Duodenal mucosa (tissue), 2 donors: ENCODE data around the gene HOXC4.
A peak's percentile ranks its signal among the peaks of the same experiment; 100 is the strongest.

Experiments
- H3K27ac ChIP-seq: one replicate; pipeline ENCODE4 v1.7.0; 2013; ENCODE audit warnings: low read depth, low read length
- H3K27me3 ChIP-seq, 2 donors: one replicate each; pipeline ENCODE4 v1.7.0; 2013; ENCODE audit warnings: low read length in 2 of 2, control low read depth in 1 of 2; ENCODE audit not compliant: insufficient read depth in 2 of 2, control insufficient read depth in 1 of 2
- H3K36me3 ChIP-seq, 2 donors: one replicate each; pipeline ENCODE4 v1.7.0; 2013; ENCODE audit warnings: low read length in 2 of 2, control low read depth in 1 of 2; ENCODE audit not compliant: insufficient read depth in 2 of 2, control insufficient read depth in 1 of 2
- H3K4me1 ChIP-seq, 2 donors: one replicate each; pipeline ENCODE4 v1.7.0; 2013; ENCODE audit warnings: low read length in 2 of 2, control low read depth in 1 of 2; ENCODE audit not compliant: insufficient read depth in 2 of 2, control insufficient read depth in 1 of 2
- H3K4me3 ChIP-seq, 2 donors: one replicate each; pipeline ENCODE4 v1.7.0; 2013; ENCODE audit warnings: low read length in 2 of 2, low read depth in 1 of 2
- H3K9ac ChIP-seq, 2 donors: one replicate each; pipeline ENCODE4 v1.7.0; 2013; ENCODE audit warnings: low read length in 2 of 2, low read depth in 1 of 2
- H3K9me3 ChIP-seq, 2 donors: one replicate each; pipeline ENCODE4 v1.7.0; 2013; ENCODE audit warnings: low read length in 2 of 2, control low read depth in 1 of 2; ENCODE audit not compliant: control insufficient read depth in 1 of 2

HOXC4 gene

DNA sequence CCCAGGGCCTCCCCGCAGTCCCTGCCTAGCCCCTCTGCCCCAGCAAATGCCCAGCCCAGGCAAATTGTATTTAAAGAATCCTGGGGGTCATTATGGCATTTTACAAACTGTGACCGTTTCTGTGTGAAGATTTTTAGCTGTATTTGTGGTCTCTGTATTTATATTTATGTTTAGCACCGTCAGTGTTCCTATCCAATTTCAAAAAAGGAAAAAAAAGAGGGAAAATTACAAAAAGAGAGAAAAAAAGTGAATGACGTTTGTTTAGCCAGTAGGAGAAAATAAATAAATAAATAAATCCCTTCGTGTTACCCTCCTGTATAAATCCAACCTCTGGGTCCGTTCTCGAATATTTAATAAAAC is 23.2 kb upstream of the HOXC4 start:
- peaks cover 69 to 91% of the 10 kb centered on the region in 2 donors for H3K27me3 ChIP-seq
- H3K4me1 ChIP-seq: peaks cover 7 to 22% of the 10 kb centered on the region in 2 donors

GRCh38 chr12:54030889-54031471 is 22.7 kb upstream of the HOXC4 start:
- Histone ChIP-seq H3K4me3 (no peak overlapping the region), H3K9ac (no peak overlapping the region), H3K36me3 (no peaks in the 10 kb centered on the region), H3K9me3 (no peaks in the 10 kb centered on the region), H3K27ac (no peak overlapping the region), H3K27me3 (peaks cover 70 to 91% of the 10 kb centered on the region in 2 donors), H3K4me1 (peaks cover 7 to 18% of the 10 kb centered on the region in 2 donors)

More for the DNA sequence above, 23.2 kb upstream of the HOXC4 start:
- Histone ChIP-seq H3K4me3 (no peak overlapping the region), H3K27ac (no peak overlapping the region), H3K36me3 (no peaks in the 10 kb centered on the region), H3K9ac (no peak overlapping the region), H3K9me3 (no peaks in the 10 kb centered on the region)

- H3K4me1 ChIP-seq: peaks cover 7 to 16% of the 10 kb centered on the region in 2 donors
- no peaks in the 10 kb centered on the region for H3K9me3 ChIP-seq
- H3K36me3 ChIP-seq: no peaks in the 10 kb centered on the region
- no peak overlapping the region for H3K9ac ChIP-seq
- peaks cover 69 to 91% of the 10 kb centered on the region in 2 donors for H3K27me3 ChIP-seq
- no peak overlapping the region for H3K4me3 ChIP-seq
- H3K27ac ChIP-seq: no peak overlapping the region
These were observed 22.2 kb upstream of the HOXC4 start for GRCh38 chr12:54031480-54031879.

DNA sequence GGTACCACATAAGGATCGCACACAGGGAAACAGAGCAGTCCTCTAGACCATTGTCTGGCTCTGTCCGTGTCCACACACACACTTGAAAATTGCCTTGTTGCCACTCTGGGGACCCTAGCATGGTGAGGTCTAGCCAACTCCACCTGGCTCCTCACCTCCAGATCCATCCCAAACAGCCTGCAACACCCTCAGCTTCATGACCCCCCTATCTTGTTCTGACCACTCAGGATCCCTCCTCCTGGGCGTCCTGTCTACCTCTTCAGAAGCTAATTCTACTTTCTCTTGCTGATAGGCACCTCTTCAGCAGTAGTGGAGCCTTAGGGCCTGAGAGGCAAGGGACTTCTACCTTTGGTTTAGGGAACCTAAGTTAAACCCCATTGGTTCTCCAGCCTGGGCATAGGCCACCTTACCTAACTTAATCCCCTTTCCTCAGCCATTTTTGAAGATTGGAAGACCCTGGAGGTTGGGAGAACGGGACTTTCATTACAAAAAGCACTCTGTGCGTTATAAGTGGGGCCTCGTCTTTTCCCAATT is 21.5 kb upstream of the HOXC4 start:
- Histone ChIP-seq H3K9me3 (no peaks in the 10 kb centered on the region), H3K4me3 (no peak overlapping the region), H3K9ac (no peak overlapping the region), H3K27ac (no peak overlapping the region), H3K36me3 (no peaks in the 10 kb centered on the region), H3K4me1 (peaks cover 7 to 16% of the 10 kb centered on the region in 2 donors), H3K27me3 (peaks cover 70 to 91% of the 10 kb centered on the region in 2 donors)

DNA sequence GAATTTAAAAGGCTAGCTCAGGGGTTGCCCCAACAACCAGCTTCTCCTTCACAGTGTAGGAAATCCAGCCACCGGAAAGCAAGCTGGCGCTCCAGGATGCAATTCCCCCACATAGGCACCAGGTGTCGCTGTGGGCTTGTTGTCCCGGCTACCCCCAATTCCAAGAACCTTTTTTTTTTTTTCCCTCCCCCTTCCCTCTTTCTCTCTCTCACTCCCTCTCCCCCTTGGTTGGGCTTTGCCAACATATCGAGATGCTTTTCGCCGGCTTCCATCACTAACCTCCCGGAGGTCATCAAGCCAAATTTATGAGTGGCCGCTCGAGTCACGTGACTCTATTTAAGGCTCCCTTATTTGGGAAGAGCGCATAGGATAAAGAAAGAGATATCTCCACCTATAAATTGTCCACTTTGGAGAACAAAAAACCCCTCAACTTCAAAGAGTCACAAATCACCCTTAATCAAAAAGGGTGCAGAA is 21.0 kb upstream of the HOXC4 start, which contains the start of gene HOXC5:
Gene HOXC5 (plus strand): TSS at position 424 of the 474 bp plus-strand sequence. CDS start 73 bp downstream, outside the sequence.
- Histone ChIP-seq H3K9ac (peak within 1 kb of the TSS in 1 of 2 donors; percentile 38), H3K4me1 (peaks cover 7 to 16% of the 10 kb centered on the region in 2 donors), H3K27ac (no peak within 1 kb of the TSS), H3K9me3 (no peaks in the 10 kb centered on the region), H3K36me3 (no peaks in the 10 kb centered on the region), H3K27me3 (peaks cover 69 to 90% of the 10 kb centered on the region in 2 donors), H3K4me3 (peak within 1 kb of the TSS; percentile 42 to 60)

DNA sequence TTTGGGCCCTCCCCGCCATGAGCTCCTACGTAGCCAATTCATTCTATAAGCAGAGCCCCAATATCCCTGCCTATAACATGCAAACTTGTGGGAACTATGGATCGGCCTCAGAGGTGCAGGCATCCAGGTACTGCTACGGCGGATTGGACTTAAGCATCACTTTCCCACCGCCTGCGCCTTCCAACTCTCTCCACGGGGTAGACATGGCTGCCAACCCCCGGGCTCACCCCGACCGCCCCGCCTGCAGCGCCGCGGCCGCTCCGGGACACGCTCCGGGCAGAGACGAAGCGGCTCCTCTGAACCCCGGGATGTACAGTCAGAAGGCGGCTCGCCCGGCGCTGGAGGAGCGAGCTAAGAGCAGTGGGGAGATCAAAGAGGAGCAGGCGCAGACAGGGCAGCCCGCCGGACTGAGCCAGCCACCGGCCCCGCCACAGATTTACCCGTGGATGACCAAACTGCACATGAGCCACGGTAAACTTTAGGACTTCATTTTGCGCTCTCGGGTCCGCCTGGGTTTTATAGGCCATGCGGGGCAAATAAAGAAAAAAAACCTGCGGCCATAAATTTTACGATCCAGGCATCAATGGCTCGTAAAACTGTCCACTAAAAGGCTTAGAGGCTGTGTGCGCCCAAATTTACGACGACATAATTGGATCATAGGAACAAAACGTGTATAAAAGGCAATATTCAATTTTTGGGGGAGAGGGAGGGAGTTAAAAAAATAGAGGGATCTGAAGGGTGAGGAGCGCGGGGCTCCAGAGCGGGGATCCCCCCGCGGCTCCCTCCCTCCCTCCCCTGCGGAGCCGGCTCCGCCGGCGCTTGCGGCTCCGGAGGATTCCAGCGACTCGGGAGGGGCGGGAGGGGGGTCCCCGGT is 20.3 kb upstream of the HOXC4 start:
- no peak overlapping the region for H3K27ac ChIP-seq
- H3K9me3 ChIP-seq: no peaks in the 10 kb centered on the region
- peaks cover 6 to 14% of the 10 kb centered on the region in 2 donors for H3K4me1 ChIP-seq
- H3K4me3 ChIP-seq: peak overlapping the region; percentile 42 to 60
- peak overlapping the region in 1 of 2 donors; percentile 38 for H3K9ac ChIP-seq
- H3K27me3 ChIP-seq: peaks cover 70 to 91% of the 10 kb centered on the region in 2 donors
- H3K36me3 ChIP-seq: no peaks in the 10 kb centered on the region

DNA sequence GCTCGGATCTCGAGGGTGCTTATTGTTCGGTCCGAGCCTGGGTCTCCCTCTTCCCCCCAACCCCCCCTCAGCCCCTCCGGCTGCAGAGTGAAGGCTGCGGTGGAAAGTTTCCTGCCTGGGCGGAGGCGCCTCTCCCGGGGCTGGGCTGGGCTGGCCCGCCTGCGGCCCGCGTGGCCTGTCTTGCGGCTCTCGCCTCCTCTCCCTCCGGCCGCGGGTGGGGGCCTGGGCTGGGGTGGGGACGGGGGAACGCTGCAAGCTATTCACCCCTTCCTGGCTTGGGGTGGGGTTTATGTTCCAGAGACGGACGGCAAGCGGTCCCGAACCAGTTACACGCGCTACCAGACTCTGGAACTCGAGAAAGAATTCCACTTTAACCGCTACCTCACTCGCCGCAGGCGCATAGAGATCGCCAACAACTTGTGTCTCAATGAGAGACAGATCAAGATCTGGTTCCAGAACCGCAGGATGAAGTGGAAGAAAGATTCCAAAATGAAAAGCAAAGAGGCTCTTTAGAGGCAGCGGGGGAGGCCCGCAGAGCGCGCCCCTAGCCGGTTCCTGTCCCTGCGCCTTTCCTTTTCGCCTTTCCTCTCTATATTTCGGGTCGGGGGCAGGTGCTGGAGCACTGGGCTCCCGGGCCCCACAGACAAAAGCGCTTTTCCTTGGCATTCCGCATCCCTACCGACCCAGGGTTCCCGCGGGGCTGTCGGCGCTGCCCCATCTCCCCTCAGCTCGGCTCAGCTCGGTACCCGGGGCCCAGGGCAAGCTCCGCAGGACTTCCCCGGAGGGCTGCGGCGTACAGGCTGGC is 19.5 kb upstream of the HOXC4 start:
- Histone ChIP-seq H3K36me3 (no peaks in the 10 kb centered on the region), H3K9me3 (no peaks in the 10 kb centered on the region), H3K4me3 (no peak overlapping the region)

DNA sequence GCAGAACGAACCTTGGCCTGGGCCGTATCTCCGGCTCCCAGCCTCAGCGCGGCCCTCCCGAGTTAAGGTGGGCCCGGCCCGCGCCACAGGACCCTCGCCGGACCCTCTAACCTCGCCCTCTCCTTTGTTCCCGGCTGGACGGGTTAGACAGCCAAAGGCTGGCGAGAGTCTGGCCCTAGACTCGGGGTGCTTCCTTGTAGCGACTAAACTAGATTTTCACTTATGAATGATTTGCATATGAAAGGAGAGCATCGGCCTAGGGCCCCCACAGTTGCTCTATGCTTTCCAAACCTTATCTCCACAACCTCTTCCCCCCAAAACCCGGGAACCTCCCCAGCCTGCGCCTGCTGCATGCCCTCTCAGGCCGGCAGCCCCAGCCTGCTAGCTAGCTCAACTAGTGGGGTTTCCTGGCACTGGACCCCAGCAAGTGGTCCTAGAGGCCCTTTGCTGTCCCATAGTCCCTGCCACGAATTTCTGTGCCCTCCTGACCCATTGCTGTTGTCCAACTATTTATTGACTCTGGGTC is 18.8 kb upstream of the HOXC4 start:
- Histone ChIP-seq H3K36me3 (no peaks in the 10 kb centered on the region), H3K9ac (no peak overlapping the region), H3K9me3 (no peaks in the 10 kb centered on the region), H3K4me3 (no peak overlapping the region), H3K27ac (no peak overlapping the region), H3K4me1 (peaks cover 0 to 7% of the 10 kb centered on the region in 2 donors), H3K27me3 (peaks cover 78 to 93% of the 10 kb centered on the region in 2 donors)

More for the DNA sequence above, 19.5 kb upstream of the HOXC4 start:
- Histone ChIP-seq H3K27me3 (peaks cover 76 to 92% of the 10 kb centered on the region in 2 donors), H3K27ac (no peak overlapping the region), H3K4me1 (peaks cover 0 to 7% of the 10 kb centered on the region in 2 donors), H3K9ac (no peak overlapping the region)

- peaks cover 0 to 7% of the 10 kb centered on the region in 2 donors for H3K4me1 ChIP-seq
- H3K27ac ChIP-seq: no peak overlapping the region
- no peaks in the 10 kb centered on the region for H3K9me3 ChIP-seq
- peaks cover 83 to 95% of the 10 kb centered on the region in 2 donors for H3K27me3 ChIP-seq
- H3K9ac ChIP-seq: no peak overlapping the region
- H3K36me3 ChIP-seq: no peaks in the 10 kb centered on the region
- no peak overlapping the region for H3K4me3 ChIP-seq
These were observed 17.9 kb upstream of the HOXC4 start for GRCh38 chr12:54035568-54036264.
